Left ventricle myocardium inferior (tissue), 1 donor: ENCODE measurements around the gene RALA. TPM values are rescaled to one million over a fixed set of nuclear protein-coding genes. Genes with fewer than 3 reads are reported as not detected.

Experiments used
- DNase-seq: peaks from one replicate; pipeline ENCODE4 v3.0.0-alpha.2; 2020
- H3K27ac ChIP-seq: fragments of 200-600 bp; replicated peaks from 2 replicates; pipeline ENCODE4 v1.8.0; 2021
- H3K27me3 ChIP-seq: fragments of 200-600 bp; 2 replicates; pipeline ENCODE4 v1.8.0; 2021; ENCODE audit warnings: low read depth
- H3K36me3 ChIP-seq: fragments of 200-600 bp; 2 replicates; pipeline ENCODE4 v1.8.0; 2021
- H3K4me1 ChIP-seq: fragments of 200-600 bp; 2 replicates; pipeline ENCODE4 v1.8.0; 2021
- H3K4me3 ChIP-seq: fragments of 200-600 bp; 2 replicates; pipeline ENCODE4 v1.8.0; 2021; ENCODE audit warnings: mild to moderate bottlenecking, moderate library complexity
- H3K9me3 ChIP-seq: fragments of 200-600 bp; replicated peaks from 2 replicates; pipeline ENCODE4 v1.8.0; 2021
- CTCF ChIP-seq: fragments of 200-600 bp; IDR thresholded peaks from 2 replicates; pipeline ENCODE4 v1.8.0; 2021; ENCODE audit warnings: antibody characterized with exemption, mild to moderate bottlenecking, borderline replicate concordance
- intact Hi-C: fragments of 100-400 bp; cut with micrococcal nuclease; formaldehyde crosslinking; loops from one replicate; pipeline ENCODE4 v1.11.0; 2022
- total RNA-seq: library from RNA; stranded (reverse); fragmentation: NEBNext Ultra II Directional; extraction: Animal tissue kit (Norgen Biotek cat#: 25700); gene quantifications from one replicate; pipeline ENCODE4 v1.2.1, GENCODE V29; 2021
- donor health status: DM: no; HTN: yes; CAD: no; lungs with severe emphysema.

Gene RALA
- total RNA-seq, 1 donor from 2014 or later: 29.1 TPM

- intact Hi-C loops: no loop called here
These were observed 134.2 kb downstream of the RALA start for GRCh38 chr7:39757604-39758003.

More at GRCh38 chr7:39757604-39758003, 134.2 kb downstream of the RALA start:
- no peak for DNase-seq
- Histone ChIP-seq H3K27me3 (no peaks in the 10 kb centered on the region), H3K4me3 (no peak overlapping the region), H3K9me3 (no peaks in the 10 kb centered on the region), H3K27ac (peak overlapping the region; percentile 47), H3K36me3 (no peaks in the 10 kb centered on the region), H3K4me1 (peaks cover 12% of the 10 kb centered on the region)
- TF ChIP-seq CTCF: no peak

Other genes with a start within 250 kb of the RALA start
- gene YAE1, start 57.2 kb upstream of the RALA start, total RNA-seq: 18.6 TPM